Measurements from ENCODE around the gene RAVER2.
"Not testable (repeated sequence)": the region's sequence is repeated elsewhere in the genome, so short reads cannot be mapped to it uniquely, and the experiment has no call there.

Gene RAVER2

DNA sequence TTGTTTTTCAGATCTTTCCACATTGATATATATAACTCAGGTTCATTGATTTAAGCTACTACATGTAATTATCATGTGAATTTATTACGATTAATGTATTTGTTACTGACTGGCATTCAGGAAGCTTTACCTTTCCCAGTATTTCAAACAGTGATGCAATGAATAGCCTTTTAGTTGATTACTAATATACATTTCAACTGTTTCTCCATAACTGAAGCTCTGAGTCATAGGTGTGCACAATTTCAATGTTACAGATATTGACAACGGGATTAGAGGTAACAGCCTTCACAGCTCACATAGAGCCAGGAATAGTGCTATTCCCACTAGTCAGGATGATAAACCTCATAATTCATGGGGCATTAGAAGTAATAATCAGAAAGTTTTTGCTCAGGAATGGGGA lies 25.1 kb downstream of the RAVER2 start:
- no peak overlapping the region for H3K27ac ChIP-seq
- DNase-seq (ENCODE audit: low spot score): no peak
- ChIA-PET CTCF (interaction anchor here (0.6 kb wide), 1 partner anchor 592 kb away, joined by 3 read pairs; no protein-coding TSS in a partner anchor), POLR2A (ENCODE audit: low non-redundant PET) (no interaction called here)
- TF ChIP-seq, protein P1, sequence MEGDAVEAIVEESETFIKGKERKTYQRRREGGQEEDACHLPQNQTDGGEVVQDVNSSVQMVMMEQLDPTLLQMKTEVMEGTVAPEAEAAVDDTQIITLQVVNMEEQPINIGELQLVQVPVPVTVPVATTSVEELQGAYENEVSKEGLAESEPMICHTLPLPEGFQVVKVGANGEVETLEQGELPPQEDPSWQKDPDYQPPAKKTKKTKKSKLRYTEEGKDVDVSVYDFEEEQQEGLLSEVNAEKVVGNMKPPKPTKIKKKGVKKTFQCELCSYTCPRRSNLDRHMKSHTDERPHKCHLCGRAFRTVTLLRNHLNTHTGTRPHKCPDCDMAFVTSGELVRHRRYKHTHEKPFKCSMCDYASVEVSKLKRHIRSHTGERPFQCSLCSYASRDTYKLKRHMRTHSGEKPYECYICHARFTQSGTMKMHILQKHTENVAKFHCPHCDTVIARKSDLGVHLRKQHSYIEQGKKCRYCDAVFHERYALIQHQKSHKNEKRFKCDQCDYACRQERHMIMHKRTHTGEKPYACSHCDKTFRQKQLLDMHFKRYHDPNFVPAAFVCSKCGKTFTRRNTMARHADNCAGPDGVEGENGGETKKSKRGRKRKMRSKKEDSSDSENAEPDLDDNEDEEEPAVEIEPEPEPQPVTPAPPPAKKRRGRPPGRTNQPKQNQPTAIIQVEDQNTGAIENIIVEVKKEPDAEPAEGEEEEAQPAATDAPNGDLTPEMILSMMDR (conservative IDR thresholded peaks at IDR 0.05; ENCODE audit: low read depth): no peak

DNA sequence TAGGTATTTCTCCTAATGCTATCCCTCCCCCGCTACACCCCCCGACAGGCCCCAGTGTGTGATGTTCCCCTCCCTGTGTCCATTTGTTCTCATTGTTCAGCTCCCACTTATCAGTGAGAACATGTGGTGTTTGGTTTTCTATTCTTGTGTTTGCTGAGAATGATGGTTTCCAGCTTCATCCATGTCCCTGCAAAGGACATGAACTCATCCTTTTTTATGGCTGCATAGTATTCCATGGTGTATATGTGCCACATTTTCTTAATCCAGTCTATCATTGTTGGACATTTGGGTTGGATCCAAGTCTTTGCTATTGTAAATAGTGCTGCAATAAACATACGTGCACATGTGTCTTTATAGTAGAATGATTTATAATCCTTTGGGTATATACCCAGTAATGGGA lies 28.4 kb downstream of the RAVER2 start:
- H3K27ac ChIP-seq; CTCF ChIA-PET; POLR2A ChIA-PET (ENCODE audit: low non-redundant PET); DNase-seq (ENCODE audit: low spot score): not testable (repeated sequence)

DNA sequence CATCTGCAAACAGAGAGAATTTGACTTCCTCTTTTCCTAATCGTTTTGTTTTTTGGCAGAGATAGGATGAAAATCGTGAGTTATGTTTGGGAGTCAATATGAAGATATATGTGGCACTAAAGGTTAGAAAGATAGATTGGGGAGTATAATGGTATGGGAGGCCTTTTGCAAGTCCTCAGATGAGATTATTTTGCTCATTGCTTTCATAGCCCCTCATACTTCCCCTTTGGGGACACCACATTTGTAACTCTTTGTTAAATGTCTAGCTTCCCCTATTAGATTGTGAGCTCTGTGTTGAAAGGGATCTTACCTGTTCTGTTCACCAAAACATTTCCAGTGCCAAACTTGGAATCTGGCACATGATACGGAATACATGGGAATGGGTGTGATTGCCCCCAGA lies 30.2 kb downstream of the RAVER2 start:
- TF ChIP-seq, protein P1 (conservative IDR thresholded peaks at IDR 0.05; ENCODE audit: low read depth): no peak
- POLR2A ChIA-PET (ENCODE audit: low non-redundant PET): no interaction called here
- H3K27ac ChIP-seq: no peak overlapping the region
- CTCF ChIA-PET: no interaction called here
- no peak for DNase-seq (ENCODE audit: low spot score)

DNA sequence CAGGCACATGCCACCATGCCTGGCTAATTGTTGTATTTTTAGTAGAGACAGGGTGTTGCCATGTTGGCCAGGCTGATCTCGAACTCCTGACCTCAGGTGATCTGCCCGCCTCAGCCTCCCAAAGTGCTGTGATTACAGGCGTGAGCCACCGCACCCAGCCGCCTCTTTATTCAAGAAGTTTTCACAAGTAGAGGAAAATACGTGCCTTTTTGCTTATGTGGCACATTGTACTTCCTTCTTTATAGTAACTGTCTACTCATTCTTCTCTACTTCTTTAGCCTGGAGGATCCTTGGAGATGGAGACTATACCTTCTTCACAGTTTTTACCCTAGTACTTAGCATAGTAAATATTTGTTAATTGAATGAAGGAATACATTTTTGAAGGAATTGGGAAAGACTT lies 37.2 kb downstream of the RAVER2 start:
- POLR2A ChIA-PET (ENCODE audit: low non-redundant PET); DNase-seq (ENCODE audit: low spot score): not testable (repeated sequence)
- CTCF ChIA-PET: interaction anchor here (0.6 kb wide), 1 partner anchor 45 kb away, joined by 3 read pairs; no protein-coding TSS in a partner anchor

DNA sequence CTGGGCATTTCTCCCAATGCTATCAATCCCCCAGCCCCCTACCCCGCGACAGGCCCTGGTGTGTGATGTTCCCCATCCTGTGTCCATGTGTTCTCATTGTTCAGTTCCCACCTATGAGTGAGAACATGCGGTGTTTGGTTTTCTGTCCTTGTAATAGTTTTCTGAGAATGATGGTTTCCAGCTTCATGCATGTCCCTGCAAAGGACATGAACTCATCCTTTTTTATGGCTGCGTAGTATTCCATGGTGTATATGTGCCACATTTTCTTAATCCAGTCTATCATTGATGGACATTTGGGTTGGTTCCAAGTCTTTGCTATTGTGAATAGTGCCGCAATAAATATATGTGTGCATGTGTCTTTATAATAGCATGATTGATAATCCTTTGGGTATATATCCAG lies 38.0 kb downstream of the RAVER2 start:
- CTCF ChIA-PET; H3K27ac ChIP-seq; DNase-seq (ENCODE audit: low spot score); POLR2A ChIA-PET (ENCODE audit: low non-redundant PET): not testable (repeated sequence)

More for the DNA sequence above, 37.2 kb downstream of the RAVER2 start:
- H3K27ac ChIP-seq: not testable (repeated sequence)

DNA sequence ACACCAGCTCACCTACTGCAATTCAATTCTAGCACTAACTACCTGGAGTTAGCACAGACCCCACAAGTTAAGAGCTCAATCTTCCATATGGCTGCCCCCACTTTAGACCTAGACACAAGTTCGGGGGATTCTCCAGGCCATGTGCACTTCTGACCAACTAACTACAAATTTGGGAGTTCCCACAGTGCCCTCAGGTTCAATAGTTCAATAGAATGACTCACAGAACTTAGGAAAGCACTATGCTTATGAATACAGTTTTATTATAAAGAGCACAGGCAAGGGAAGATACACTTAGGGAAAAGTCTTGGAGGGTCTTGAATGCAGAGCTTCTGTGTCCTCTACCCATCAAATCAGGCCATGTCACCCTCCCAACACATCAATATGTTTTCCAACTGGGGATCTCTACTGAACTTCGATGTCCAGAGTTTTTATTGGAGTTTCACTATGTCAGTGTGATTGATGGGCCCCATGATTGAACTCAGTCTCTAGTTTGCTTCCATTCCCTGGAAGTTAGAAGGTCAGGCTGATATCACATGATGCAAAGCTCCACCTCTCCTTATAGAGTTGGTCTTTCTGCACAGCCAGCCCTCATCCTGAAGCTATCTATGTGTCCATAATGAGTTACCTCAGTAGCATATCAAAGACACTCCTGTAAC lies 46.1 kb downstream of the RAVER2 start:
- TF ChIP-seq, protein P1 (conservative IDR thresholded peaks at IDR 0.05; ENCODE audit: low read depth): no peak
- ChIA-PET POLR2A (ENCODE audit: low non-redundant PET) (no interaction called here), CTCF (interaction anchor here (0.6 kb wide), 1 partner anchor 1313 kb away, joined by 6 read pairs; no protein-coding TSS in a partner anchor)
- no peak for DNase-seq (ENCODE audit: low spot score)
- no peak overlapping the region for H3K27ac ChIP-seq

DNA sequence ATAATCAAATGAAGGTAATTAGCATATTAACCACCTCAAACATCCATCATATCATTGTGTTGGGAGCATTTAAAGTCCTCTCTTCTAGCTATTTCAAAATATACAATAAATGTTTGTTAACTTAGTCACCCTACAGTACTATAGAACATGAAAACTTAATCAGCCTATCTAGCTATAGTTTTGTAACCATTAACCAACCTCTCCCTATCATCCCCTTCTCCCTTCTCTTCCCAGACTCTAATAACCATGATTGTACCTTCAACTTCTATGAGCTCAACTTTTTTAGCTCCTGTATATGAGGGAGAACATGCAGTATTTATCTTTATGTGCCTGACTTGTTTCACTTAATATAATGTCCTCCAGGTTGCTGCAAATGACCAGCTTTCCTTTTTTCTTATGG lies 54.0 kb downstream of the RAVER2 start:
- ChIA-PET POLR2A (ENCODE audit: low non-redundant PET) (no interaction called here), CTCF (interaction anchor here (0.6 kb wide), 1 partner anchor 9 kb away, joined by 4 read pairs; no protein-coding TSS in a partner anchor)
- TF ChIP-seq, protein P1 (conservative IDR thresholded peaks at IDR 0.05; ENCODE audit: low read depth): no peak
- H3K27ac ChIP-seq: no peak overlapping the region
- DNase-seq (ENCODE audit: low spot score): no peak

DNA sequence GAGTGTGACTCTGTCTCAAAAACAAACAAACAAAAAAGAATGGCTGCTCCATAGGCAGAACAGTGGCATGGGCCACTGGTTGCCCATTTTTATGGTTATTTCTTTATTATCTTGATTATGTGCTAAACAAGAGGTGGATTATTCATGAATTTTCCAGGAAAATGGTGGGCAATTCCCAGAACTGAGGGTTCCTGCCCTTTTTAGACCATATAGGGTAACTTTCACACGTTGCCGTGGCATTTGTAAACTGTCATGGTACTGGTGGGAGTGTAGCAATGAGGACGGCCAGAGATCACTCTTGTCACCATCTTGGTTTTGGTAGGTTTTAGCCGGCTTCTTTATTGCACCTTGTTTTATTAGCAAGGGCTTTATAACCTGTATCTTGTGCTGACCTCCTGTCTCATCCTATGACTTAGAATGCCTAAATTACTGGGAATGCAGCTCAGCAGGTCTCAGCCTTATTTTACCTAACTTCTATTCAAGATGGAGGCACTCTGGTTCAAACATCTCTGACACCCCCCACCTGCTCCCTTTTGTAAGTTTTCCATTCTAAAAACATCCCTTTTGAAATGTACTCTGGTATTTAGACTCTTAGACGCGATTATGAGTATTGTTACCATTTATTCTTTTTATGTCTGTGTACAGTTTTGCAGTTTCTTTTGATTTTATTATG lies 57.1 kb downstream of the RAVER2 start:
- TF ChIP-seq, protein P1 (conservative IDR thresholded peaks at IDR 0.05; ENCODE audit: low read depth): no peak
- POLR2A ChIA-PET (ENCODE audit: low non-redundant PET): no interaction called here
- H3K27ac ChIP-seq: no peak overlapping the region
- no peak for DNase-seq (ENCODE audit: low spot score)
- CTCF ChIA-PET: no interaction called here
